Activated T-cell treated with anti-CD3 and anti-CD28 coated beads, Interleukin-2, amount 50 U/mL, for 1 hour (primary cell): ENCODE measurements around the gene PRKCSH.
"Not testable (repeated sequence)": the region's sequence is repeated elsewhere in the genome, so short reads cannot be mapped to it uniquely, and the experiment has no call there.

Experiments used
- DNase-seq: peaks from one replicate; pipeline ENCODE4 v3.0.0-alpha.2; 2020

PRKCSH gene, protein sequence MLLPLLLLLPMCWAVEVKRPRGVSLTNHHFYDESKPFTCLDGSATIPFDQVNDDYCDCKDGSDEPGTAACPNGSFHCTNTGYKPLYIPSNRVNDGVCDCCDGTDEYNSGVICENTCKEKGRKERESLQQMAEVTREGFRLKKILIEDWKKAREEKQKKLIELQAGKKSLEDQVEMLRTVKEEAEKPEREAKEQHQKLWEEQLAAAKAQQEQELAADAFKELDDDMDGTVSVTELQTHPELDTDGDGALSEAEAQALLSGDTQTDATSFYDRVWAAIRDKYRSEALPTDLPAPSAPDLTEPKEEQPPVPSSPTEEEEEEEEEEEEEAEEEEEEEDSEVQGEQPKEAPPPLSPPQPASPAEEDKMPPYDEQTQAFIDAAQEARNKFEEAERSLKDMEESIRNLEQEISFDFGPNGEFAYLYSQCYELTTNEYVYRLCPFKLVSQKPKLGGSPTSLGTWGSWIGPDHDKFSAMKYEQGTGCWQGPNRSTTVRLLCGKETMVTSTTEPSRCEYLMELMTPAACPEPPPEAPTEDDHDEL

GRCh38 chr19:11435057-11435832, at the start of gene PRKCSH, which contains the start of gene ODAD3:
PRKCSH (plus strand) TSS chr19:11435635; CDS start chr19:11436118, 483 bp downstream.
ODAD3 (minus strand) TSS chr19:11435121; CDS start chr19:11435016, 105 bp downstream.
- DNase-seq, result peak; percentile 95

DNA sequence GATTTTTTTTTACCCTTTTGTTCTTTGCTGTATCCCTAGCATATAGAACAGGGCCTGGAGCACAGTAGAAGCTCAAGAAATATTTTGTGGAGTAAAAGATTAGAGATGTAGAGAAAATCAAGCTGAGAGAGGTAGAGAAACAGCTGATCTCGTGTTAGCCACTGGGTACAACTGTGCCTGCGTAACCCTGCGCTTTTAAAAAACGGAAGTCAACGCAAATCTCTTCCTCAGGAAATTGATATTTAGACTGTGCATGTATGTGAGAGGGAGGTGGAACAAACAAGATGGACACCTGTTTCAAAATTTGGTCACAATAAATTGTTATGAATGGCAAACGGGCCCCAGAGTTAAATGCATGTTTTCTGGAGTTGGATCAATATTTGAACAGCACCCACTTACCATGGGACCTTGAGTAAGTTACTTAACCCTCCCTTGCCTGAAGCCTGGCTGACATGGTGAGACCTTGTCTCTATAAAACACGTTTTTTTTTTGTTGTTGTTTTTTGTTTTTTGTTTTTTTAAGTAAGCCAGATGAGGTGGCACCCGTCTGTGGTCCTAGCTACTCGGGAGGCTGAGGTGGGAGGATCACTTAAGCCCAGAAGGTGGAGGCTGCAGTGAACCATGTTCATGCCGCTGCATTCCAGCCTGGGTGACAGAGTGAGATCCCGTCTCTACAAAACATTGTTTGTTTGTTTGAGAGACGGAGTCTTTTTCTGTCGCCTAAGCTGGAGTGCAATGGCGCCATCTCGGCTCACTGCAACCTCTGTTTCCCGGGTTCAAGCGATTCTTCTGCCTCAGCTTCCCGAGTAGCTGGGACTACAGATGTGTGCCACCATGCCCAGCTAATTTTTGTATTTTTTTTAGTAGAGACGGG, 48.0 kb upstream of the PRKCSH start:
- no peak for DNase-seq

GRCh38 chr19:11390359-11390758, 45.1 kb upstream of the PRKCSH start:
- no peak for DNase-seq

DNA sequence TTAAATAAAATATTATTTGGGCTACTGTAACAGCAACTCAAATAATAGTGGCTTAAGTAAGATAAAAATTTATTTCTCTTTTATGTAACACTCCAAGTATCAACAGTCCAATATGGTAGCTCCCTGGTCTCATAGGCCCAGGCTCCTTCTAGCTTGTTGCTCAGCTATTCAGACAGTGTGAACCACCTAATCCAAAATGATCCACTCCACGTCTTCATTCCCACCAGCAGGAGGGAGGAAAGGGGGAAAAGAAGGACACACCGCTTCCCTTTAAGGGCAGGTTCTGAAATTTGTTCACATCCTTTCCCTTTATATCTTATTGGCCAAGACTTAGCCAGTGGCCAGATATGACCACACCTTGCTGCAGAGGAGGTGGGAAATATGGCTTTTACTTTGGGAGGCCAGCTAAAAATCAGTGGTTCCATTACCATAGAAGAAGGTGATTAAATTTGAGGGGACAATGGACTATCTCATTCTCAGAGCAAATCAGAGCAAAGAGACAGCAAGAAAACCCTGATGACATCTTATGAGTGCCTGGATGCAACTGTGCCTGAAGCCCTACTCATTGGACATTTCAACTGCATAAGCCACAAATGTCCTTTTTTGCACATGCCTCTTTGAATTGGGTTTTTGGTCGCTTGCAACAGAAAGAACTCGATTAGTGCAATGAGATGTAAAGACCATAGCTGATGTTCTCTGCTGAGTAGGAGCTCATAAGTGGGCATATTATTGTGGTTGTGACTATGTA, 44.3 kb upstream of the PRKCSH start:
- no peak for DNase-seq

- DNase-seq, result no peak
Measured at GRCh38 chr19:11397089-11397610, 38.3 kb upstream of the PRKCSH start.

DNA sequence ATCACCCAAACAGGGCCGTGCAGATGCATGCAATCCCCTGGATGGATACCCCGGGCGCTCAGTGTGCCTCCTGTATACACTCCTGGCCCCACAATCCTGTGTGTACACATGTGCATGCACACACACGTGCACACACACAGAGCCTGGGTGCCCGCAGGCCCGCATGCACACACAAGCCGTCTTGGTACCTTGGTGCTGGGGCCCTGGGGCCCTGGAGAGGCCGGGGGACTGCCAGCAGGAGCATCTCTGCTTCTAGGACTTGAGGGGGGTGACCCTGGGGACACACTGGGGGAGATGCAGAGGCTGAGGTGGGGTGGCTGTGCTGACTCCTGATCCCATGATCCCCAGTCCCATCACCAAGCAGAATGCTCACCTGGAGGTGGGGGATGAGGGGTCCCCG, 35.8 kb upstream of the PRKCSH start:
- DNase-seq, result no peak

- no peak for DNase-seq
Measured at GRCh38 chr19:11400798-11401197, 34.6 kb upstream of the PRKCSH start.

DNA sequence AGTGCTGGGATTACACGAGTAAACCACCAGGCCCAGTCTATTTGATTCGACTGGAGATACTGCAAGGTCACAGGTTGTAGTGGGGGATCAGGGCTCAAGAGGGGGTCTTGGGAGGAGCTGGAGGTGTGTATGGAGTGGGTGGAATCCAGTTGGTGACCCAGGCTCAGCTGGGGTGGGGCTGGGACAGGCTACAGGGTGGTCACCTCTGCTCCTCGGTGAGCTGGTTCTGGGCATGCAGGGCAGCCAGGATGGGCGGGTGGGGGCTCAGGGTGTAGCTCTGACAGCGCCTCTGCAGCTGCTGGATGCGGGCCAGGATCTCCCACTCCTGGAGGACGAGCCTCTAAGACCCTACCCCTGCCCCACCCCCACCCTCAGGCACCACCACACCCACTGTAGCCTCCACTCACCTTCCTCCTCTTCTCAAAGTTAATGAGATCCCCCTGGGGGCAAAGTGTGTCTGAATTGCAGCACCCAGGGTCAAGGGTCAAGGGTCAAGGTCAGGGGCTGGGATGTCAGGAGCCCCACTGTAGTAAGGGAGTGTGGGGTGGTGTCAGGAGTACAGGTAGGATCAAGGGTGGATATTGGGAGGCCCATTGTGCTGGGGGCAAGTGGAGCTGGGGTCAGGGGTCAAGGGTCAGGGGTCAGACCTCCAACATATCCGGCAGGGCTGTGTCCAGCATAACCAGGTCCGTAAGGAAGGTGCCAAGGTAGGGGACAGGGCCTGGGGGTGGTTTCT, 33.5 kb upstream of the PRKCSH start:
- DNase-seq, result no peak

- DNase-seq, result no peak
Measured at GRCh38 chr19:11404588-11405222, 30.7 kb upstream of the PRKCSH start.

DNA sequence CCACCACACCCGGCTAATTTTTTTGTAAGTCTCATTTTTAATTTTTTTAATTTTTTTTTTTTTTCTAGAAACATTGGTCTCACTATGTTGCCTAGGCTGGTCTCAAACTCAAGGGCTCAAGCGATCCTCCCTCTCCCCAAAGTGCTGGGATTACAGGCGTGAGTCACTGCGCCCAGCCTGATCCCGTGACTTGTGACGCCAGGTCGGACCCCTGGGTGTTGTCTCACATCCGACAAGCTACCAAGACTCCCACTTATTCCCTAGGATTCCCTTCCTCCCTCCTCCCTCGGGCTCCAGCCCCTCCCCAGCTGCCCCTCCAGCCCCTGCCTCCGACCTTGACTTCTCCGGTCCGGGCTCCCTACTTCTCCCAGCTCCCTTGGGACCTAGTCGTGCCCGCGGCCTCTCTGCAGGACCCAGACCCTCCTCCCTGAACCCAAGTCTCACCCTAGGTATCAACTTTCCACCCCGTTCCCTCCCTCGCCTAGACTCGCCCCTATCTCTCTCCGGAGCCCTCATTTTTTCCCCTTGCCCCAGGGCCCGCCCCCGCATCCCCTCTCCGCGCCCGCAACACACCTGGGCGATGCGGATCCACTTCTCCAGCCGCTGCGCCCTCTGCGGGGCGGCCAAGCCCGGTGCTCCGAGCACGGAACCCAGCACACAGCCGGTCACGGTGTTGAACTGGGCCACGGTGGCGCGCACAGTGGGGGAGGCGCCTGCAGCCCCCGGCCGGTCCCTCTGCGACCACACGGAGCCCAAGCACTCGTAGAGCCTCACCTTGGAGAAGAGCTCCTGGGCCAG, 29.4 kb upstream of the PRKCSH start:
- DNase-seq, result peak; percentile 49

- DNase-seq, result not testable (repeated sequence)
Measured at GRCh38 chr19:11406703-11407236, 28.7 kb upstream of the PRKCSH start.

- no peak for DNase-seq
Measured at GRCh38 chr19:11408591-11408990, 26.8 kb upstream of the PRKCSH start.

DNA sequence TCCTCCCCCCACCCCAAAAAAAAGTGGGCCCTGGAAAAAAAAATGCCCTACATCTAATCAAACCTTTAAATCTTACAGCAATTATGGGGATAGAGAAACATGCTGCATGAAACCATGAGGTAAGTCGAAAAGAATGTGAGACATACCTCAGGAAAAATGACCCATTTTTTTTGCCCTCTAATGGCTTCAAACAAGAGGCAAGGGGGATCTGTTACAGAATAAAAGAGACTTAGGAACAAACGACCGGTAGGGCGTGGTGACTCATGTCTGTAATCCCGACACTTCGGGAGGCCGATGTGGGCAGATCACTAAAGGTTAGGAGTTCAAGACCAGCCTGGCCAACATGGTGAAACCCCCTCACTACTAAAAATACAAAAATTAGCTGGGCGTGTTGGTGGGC, 24.8 kb upstream of the PRKCSH start:
- DNase-seq, result no peak

DNA sequence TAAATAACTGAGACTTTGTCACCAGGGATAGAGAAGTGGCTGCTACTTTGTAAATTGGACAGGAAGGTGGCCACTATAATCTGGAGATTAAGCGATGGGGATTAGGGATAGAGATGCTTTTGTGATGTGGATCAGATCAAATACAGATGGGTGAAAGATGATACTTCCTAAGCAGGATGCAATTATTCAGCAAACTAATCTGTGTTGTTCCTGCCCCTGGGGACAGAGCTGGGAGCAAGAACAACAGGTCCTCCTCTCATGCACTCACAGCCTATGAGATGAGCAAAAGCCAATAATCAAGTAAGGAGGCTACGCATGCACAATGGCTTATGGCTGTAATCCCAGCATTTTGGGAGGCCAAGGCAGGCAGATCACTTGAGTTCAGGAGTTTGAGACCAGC, 20.9 kb upstream of the PRKCSH start:
- no peak for DNase-seq

DNA sequence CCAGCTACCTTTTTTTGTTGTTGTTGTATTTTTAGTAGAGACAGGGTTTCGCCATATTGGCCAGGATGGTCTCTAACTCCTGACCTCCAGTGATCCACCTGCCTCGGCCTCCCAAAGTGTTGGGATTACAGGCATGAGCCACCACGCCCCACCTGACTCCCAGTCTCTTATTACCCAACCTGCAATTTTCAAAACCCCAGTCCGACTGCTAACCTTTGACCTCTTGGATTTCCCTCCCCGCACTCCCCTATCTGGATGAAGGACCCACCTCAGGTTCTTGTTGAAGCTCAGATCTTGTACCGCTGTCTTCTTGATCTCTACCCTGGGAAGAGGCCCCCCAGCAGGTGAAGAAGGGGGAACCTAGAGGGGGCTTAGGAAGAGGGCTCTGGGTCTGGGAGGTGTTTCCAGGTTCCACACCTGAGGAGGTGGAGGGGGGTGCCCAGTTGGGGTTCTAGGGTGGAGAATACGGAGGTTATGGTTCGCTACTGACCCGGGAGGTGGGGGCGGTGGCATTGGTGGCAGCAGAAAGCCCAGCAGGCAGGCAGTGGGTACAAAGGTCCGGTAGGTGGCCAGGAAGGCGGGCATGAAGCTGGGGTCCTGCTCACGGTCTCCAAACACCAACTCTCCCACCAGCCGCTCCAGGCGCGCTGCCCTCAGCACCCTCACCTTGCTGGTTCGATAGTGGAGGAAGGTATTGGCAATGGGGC, 18.9 kb upstream of the PRKCSH start:
- DNase-seq, result no peak

DNA sequence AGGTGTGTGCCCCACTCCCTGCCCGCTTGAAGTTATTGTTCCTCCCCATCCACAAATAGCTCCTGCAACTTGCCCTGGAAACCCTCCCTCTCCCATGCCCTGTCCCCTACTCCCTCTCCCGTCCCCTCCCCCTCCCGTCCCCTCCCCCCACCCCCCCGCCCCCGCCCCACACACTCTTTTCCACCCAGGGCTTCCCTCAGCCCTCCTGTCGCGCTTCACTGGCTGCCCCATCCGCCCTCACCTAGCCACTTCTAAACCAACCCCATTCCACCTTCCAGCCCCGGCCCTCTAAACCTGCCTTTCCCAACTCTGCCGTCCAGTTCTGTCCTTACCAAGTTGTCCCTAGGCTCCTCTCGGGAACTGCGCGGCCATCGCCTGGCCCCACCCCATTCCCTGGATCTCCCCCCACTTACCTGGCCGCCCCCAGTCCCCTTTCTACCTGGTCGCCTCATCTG, 17.3 kb upstream of the PRKCSH start:
- no peak for DNase-seq

- DNase-seq, result no peak
Measured at GRCh38 chr19:11418549-11419506, 16.6 kb upstream of the PRKCSH start, which contains the start of gene RGL3. RGL3 (minus strand) TSS chr19:11419314; CDS start chr19:11419278, 36 bp downstream.
